Neuronal stem cell (in vitro differentiated cells): ENCODE data around the gene MTFP1.

Experiments
- DNase-seq: peaks from one replicate; pipeline ENCODE4 v3.0.0-alpha.2; 2013; ENCODE audit warnings: low spot score
- H2AFZ ChIP-seq: one replicate; pipeline ENCODE4 v1.6.1; 2013; ENCODE audit warnings: mild to moderate bottlenecking, low read length, inconsistent platforms
- H2AK5ac ChIP-seq: 2 replicates; pipeline ENCODE4 v1.6.1; 2013; ENCODE audit warnings: low read depth, mild to moderate bottlenecking, inconsistent platforms, low read length, moderate library complexity, mixed read lengths
- H2BK120ac ChIP-seq: 2 replicates; pipeline ENCODE4 v1.6.1; 2013; ENCODE audit warnings: low read depth, mild to moderate bottlenecking, inconsistent platforms, low read length, moderate library complexity, mixed read lengths
- H2BK12ac ChIP-seq: one replicate; pipeline ENCODE4 v1.6.1; 2013; ENCODE audit warnings: low read length, inconsistent platforms
- H2BK15ac ChIP-seq: 2 replicates; pipeline ENCODE4 v1.6.1; 2013; ENCODE audit warnings: mild to moderate bottlenecking, low read length, inconsistent platforms, mixed read lengths
- H2BK5ac ChIP-seq: one replicate; pipeline ENCODE4 v1.6.1; 2013; ENCODE audit warnings: inconsistent platforms, mild to moderate bottlenecking, low read length, moderate library complexity
- H3K14ac ChIP-seq: one replicate; pipeline ENCODE4 v1.6.1; 2013; ENCODE audit warnings: low read length, inconsistent platforms
- H3K18ac ChIP-seq: 2 replicates; pipeline ENCODE4 v1.6.1; 2013; ENCODE audit warnings: low read length, inconsistent platforms
- H3K23ac ChIP-seq: 2 replicates; pipeline ENCODE4 v1.6.1; 2013; ENCODE audit warnings: low read depth, mild to moderate bottlenecking, mixed read lengths, low read length, inconsistent platforms; ENCODE audit not compliant: poor library complexity
- H3K27ac ChIP-seq: replicated peaks from 3 replicates; pipeline ENCODE4 v1.5.1; 2013; ENCODE audit warnings: low read length, inconsistent platforms
- H3K27me3 ChIP-seq, 3 experiments: 2 replicates each; pipeline ENCODE4 v1.6.1; 2013; ENCODE audit warnings: low read length in 3 of 3, mild to moderate bottlenecking in 2 of 3, inconsistent platforms in 1 of 3, low read depth in 1 of 3, mixed read lengths in 1 of 3, moderate library complexity in 1 of 3; ENCODE audit not compliant: control insufficient read depth in 3 of 3, insufficient read depth in 3 of 3
- H3K36me3 ChIP-seq, 2 donors: replicated peaks in 1 of 2; 2 replicates each; pipeline ENCODE4 v1.6.1; 2013; ENCODE audit warnings: low read length in 2 of 2; ENCODE audit not compliant: control insufficient read depth in 2 of 2, insufficient read depth in 2 of 2
- H3K4ac ChIP-seq: 2 replicates; pipeline ENCODE4 v1.6.1; 2013; ENCODE audit warnings: inconsistent platforms, mild to moderate bottlenecking, low read length, moderate library complexity
- H3K4me1 ChIP-seq, 2 donors: 1 replicate in 1 of 2; 2 replicates in 1 of 2; pipeline ENCODE4 v1.6.1; 2013; ENCODE audit warnings: low read length in 2 of 2, low read depth in 1 of 2; ENCODE audit not compliant: control insufficient read depth in 2 of 2, insufficient read depth in 1 of 2
- H3K4me2 ChIP-seq: one replicate; pipeline ENCODE4 v1.6.1; 2013; ENCODE audit warnings: mild to moderate bottlenecking, low read length, inconsistent platforms; ENCODE audit not compliant: insufficient read depth, poor library complexity, severe bottlenecking
- H3K4me3 ChIP-seq, 2 donors: 2 replicates each; pipeline ENCODE4 v1.5.1; 2013; ENCODE audit warnings: low read length in 2 of 2, mild to moderate bottlenecking in 2 of 2, inconsistent platforms in 1 of 2, moderate library complexity in 1 of 2
- H3K79me1 ChIP-seq: one replicate; pipeline ENCODE4 v1.6.1; 2013; ENCODE audit warnings: low read depth, mild to moderate bottlenecking, inconsistent platforms, low read length, moderate library complexity
- H3K9ac ChIP-seq: one replicate; pipeline ENCODE4 v1.6.1; 2013; ENCODE audit warnings: mild to moderate bottlenecking, low read depth, low read length, inconsistent platforms; ENCODE audit not compliant: poor library complexity
- H3K9me3 ChIP-seq, 2 donors: replicated peaks in 1 of 2; 2 replicates each; pipeline versions ENCODE3 to v1.6.1; 2013; ENCODE audit warnings: low read length in 2 of 2, mild to moderate bottlenecking in 2 of 2, inconsistent platforms in 1 of 2, low read depth in 1 of 2, mixed read lengths in 1 of 2, moderate library complexity in 1 of 2; ENCODE audit not compliant: control insufficient read depth in 2 of 2, insufficient read depth in 1 of 2
- H4K8ac ChIP-seq: one replicate; pipeline ENCODE4 v1.6.1; 2013; ENCODE audit warnings: low read depth, mild to moderate bottlenecking, inconsistent platforms, low read length, moderate library complexity
- H4K91ac ChIP-seq: one replicate; pipeline ENCODE4 v1.6.1; 2013; ENCODE audit warnings: low read length, low read depth, mild to moderate bottlenecking, inconsistent platforms; ENCODE audit not compliant: poor library complexity
- whole genome bisulfite sequencing, 2 donors: extraction: QIAGEN DNeasy Blood & Tissue Kit; methylation state at CpG; one replicate each; pipeline ENCODE4 v1.1.7; 2013; ENCODE audit warnings: missing lambda C conversion rate in 2 of 2, mixed read lengths in 1 of 2; ENCODE audit not compliant: insufficient read length in 2 of 2, insufficient replicate concordance in 1 of 2; ENCODE audit errors: extremely low coverage in 2 of 2; 5-methylcytosine and 5-hydroxymethylcytosine counted together

The MTFP1 gene

GRCh38 chr22:30414525-30415047 lies 11.0 kb upstream of the MTFP1 start:
- Histone ChIP-seq H2BK12ac (no peak overlapping the region), H3K4me1 (no peaks in the 10 kb centered on the region), H3K27me3 (no peaks in the 10 kb centered on the region), H3K14ac (no peak overlapping the region), H3K9ac (no peak overlapping the region), H3K36me3 (peaks cover 4 to 44% of the 10 kb centered on the region in 2 donors), H2BK120ac (no peak overlapping the region), H3K27ac (no peak overlapping the region), H3K79me1 (no peaks in the 10 kb centered on the region), H4K8ac (no peak overlapping the region), H3K4me2 (no peak overlapping the region), H2AK5ac (no peak overlapping the region), H4K91ac (no peak overlapping the region), H2AFZ (no peak overlapping the region), H3K4ac (no peak overlapping the region), H3K23ac (no peak overlapping the region), H3K18ac (no peak overlapping the region), H2BK5ac (no peak overlapping the region), H2BK15ac (no peak overlapping the region), H3K4me3 (no peak overlapping the region), H3K9me3 (no peaks in the 10 kb centered on the region)
- DNase-seq = no peak
- no CpG with 5 or more reads among the region's 4 CpGs for WGBS, 2 donors

GRCh38 chr22:30416403-30416802 lies 9.2 kb upstream of the MTFP1 start:
- Histone ChIP-seq H3K4me3 (no peak overlapping the region), H2AFZ (no peak overlapping the region), H3K4ac (no peak overlapping the region), H3K23ac (no peak overlapping the region), H4K8ac (no peak overlapping the region), H3K79me1 (no peaks in the 10 kb centered on the region), H3K14ac (no peak overlapping the region), H2BK5ac (no peak overlapping the region), H3K9me3 (no peaks in the 10 kb centered on the region), H3K9ac (no peak overlapping the region), H3K4me1 (peaks cover 0 to 9% of the 10 kb centered on the region in 2 donors), H2BK12ac (no peak overlapping the region), H2AK5ac (no peak overlapping the region), H2BK120ac (no peak overlapping the region), H2BK15ac (no peak overlapping the region), H4K91ac (no peak overlapping the region), H3K36me3 (peaks cover 4 to 50% of the 10 kb centered on the region in 2 donors), H3K18ac (no peak overlapping the region), H3K27ac (no peak overlapping the region), H3K4me2 (no peak overlapping the region), H3K27me3 (no peaks in the 10 kb centered on the region)
- DNase-seq = no peak
- WGBS, 2 donors = no CpG with 5 or more reads among the region's 2 CpGs

- Histone ChIP-seq H4K91ac (no peak overlapping the region), H2BK15ac (no peak overlapping the region), H2BK120ac (no peak overlapping the region), H2BK12ac (no peak overlapping the region), H2BK5ac (no peak overlapping the region), H3K18ac (no peak overlapping the region), H3K27ac (no peak overlapping the region), H2AFZ (no peak overlapping the region), H3K27me3 (no peaks in the 10 kb centered on the region), H3K4me1 (peaks cover 0 to 13% of the 10 kb centered on the region in 2 donors), H3K79me1 (no peaks in the 10 kb centered on the region), H3K4me2 (no peak overlapping the region), H2AK5ac (no peak overlapping the region), H3K4ac (no peak overlapping the region), H3K14ac (no peak overlapping the region), H4K8ac (no peak overlapping the region), H3K4me3 (no peak overlapping the region), H3K9me3 (no peaks in the 10 kb centered on the region), H3K36me3 (peaks cover 4 to 52% of the 10 kb centered on the region in 2 donors), H3K23ac (no peak overlapping the region), H3K9ac (no peak overlapping the region)
- WGBS, 2 donors = no CpG with 5 or more reads among the region's 1 CpG
- no peak for DNase-seq
Measured at GRCh38 chr22:30416837-30417236, 8.7 kb upstream of the MTFP1 start.

GRCh38 chr22:30420347-30421125 lies 5.0 kb upstream of the MTFP1 start:
- no peak overlapping the region for H3K9ac ChIP-seq
- no peak overlapping the region for H2BK120ac ChIP-seq
- no peak overlapping the region for H2BK15ac ChIP-seq
- H3K27me3 ChIP-seq = no peaks in the 10 kb centered on the region
- WGBS, 2 donors = no CpG with 5 or more reads among the region's 6 CpGs
- H3K36me3 ChIP-seq = peaks cover 4 to 41% of the 10 kb centered on the region in 2 donors
- no peak overlapping the region for H2AK5ac ChIP-seq
- H3K14ac ChIP-seq = no peak overlapping the region
- H3K79me1 ChIP-seq = no peaks in the 10 kb centered on the region
- no peak overlapping the region for H3K23ac ChIP-seq
- no peak overlapping the region for H3K18ac ChIP-seq
- H3K4ac ChIP-seq = no peak overlapping the region
- no peaks in the 10 kb centered on the region for H3K9me3 ChIP-seq
- H3K4me3 ChIP-seq = no peak overlapping the region
- H3K27ac ChIP-seq = no peak overlapping the region
- no peak overlapping the region for H4K91ac ChIP-seq
- peaks cover 16 to 32% of the 10 kb centered on the region in 2 donors for H3K4me1 ChIP-seq
- no peak overlapping the region for H2BK12ac ChIP-seq
- no peak overlapping the region for H2AFZ ChIP-seq
- no peak for DNase-seq
- no peak overlapping the region for H4K8ac ChIP-seq
- H2BK5ac ChIP-seq = no peak overlapping the region
- no peak overlapping the region for H3K4me2 ChIP-seq
